B cell (primary cell): ENCODE measurements around the gene OR1E2.

Experiments used
- EZH2 ChIP-seq: IDR thresholded peaks from 2 replicates; pipeline ENCODE4 v1.6.1; 2012; ENCODE audit warnings: borderline replicate concordance, low read depth, mild to moderate bottlenecking, moderate library complexity, low read length; ENCODE audit not compliant: insufficient read depth, poor library complexity, severe bottlenecking
- TF ChIP-seq, protein P1 (sequence below): fragments of 200-600 bp; IDR thresholded peaks from one replicate; pipeline ENCODE4 v1.8.0; 2022; ENCODE audit warnings: antibody characterized with exemption, mild to moderate bottlenecking

- TF ChIP-seq, protein P1, sequence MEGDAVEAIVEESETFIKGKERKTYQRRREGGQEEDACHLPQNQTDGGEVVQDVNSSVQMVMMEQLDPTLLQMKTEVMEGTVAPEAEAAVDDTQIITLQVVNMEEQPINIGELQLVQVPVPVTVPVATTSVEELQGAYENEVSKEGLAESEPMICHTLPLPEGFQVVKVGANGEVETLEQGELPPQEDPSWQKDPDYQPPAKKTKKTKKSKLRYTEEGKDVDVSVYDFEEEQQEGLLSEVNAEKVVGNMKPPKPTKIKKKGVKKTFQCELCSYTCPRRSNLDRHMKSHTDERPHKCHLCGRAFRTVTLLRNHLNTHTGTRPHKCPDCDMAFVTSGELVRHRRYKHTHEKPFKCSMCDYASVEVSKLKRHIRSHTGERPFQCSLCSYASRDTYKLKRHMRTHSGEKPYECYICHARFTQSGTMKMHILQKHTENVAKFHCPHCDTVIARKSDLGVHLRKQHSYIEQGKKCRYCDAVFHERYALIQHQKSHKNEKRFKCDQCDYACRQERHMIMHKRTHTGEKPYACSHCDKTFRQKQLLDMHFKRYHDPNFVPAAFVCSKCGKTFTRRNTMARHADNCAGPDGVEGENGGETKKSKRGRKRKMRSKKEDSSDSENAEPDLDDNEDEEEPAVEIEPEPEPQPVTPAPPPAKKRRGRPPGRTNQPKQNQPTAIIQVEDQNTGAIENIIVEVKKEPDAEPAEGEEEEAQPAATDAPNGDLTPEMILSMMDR: no peak
- no peak for TF ChIP-seq EZH2
These were observed 4.7 kb upstream of the OR1E2 start for GRCh38 chr17:3438368-3438767.
